HEK293T (cell line): Measurements from ENCODE around the gene MICU2.
"Not testable (repeated sequence)": the region's sequence is repeated elsewhere in the genome, so short reads cannot be mapped to it uniquely, and the experiment has no call there.

ENCODE experiments used
- CTCF ChIA-PET: fragments of 350-600 bp; formaldehyde crosslinking; extraction: SDS; loops from one replicate; lab custom pipeline; 2021; ENCODE audit warnings: antibody characterized with exemption, inconsistent platforms; lab: Yijun Ruan, JAX
- POLR2A ChIA-PET: fragments of 350-600 bp; formaldehyde crosslinking; extraction: SDS; loops from one replicate; lab custom pipeline; 2020; ENCODE audit warnings: antibody characterized with exemption, inconsistent platforms; lab: Yijun Ruan, JAX
- DNase-seq: peaks from one replicate; pipeline ENCODE4 v3.0.0; 2012; ENCODE audit warnings: mixed read lengths; ENCODE audit errors: extremely low spot score
- ARNT ChIP-seq: fragments of 450-650 bp; IDR thresholded peaks from 2 replicates; pipeline ENCODE4 v1.6.1; 2017; ENCODE audit warnings: mild to moderate bottlenecking
- BHLHE40 ChIP-seq: fragments of 450-650 bp; IDR thresholded peaks from 2 replicates; pipeline ENCODE4 v1.6.1; 2016; ENCODE audit warnings: mild to moderate bottlenecking, moderate library complexity, borderline replicate concordance
- CTBP1 ChIP-seq: fragments of 450-650 bp; IDR thresholded peaks from 2 replicates; pipeline ENCODE4 v1.6.1; 2016; ENCODE audit warnings: borderline replicate concordance
- ELF4 ChIP-seq: fragments of 450-650 bp; IDR thresholded peaks from 2 replicates; pipeline ENCODE4 v1.6.1; 2017; ENCODE audit warnings: antibody characterized with exemption
- FOXA1 ChIP-seq: fragments of 450-650 bp; IDR thresholded peaks from 2 replicates; pipeline ENCODE4 v1.6.1; 2016; ENCODE audit warnings: mild to moderate bottlenecking
- FOXK2 ChIP-seq: fragments of 450-650 bp; IDR thresholded peaks from 2 replicates; pipeline ENCODE4 v1.6.1; 2016; ENCODE audit warnings: mild to moderate bottlenecking
- FOXM1 ChIP-seq: fragments of 450-650 bp; IDR thresholded peaks from 2 replicates; pipeline ENCODE4 v1.6.1; 2017; ENCODE audit warnings: mild to moderate bottlenecking, borderline replicate concordance
- HDGF ChIP-seq: fragments of 450-650 bp; IDR thresholded peaks from 2 replicates; pipeline ENCODE4 v1.6.1; 2017; ENCODE audit warnings: antibody characterized with exemption, borderline replicate concordance
- L3MBTL2 ChIP-seq: fragments of 450-650 bp; conservative IDR thresholded peaks from 2 replicates; pipeline ENCODE4 v1.6.1; 2016; ENCODE audit warnings: mild to moderate bottlenecking
- LEF1 ChIP-seq: fragments of 450-650 bp; IDR thresholded peaks from 2 replicates; pipeline ENCODE4 v1.6.1; 2017; ENCODE audit warnings: mild to moderate bottlenecking, borderline replicate concordance
- NFRKB ChIP-seq: fragments of 450-650 bp; IDR thresholded peaks from 2 replicates; pipeline ENCODE4 v1.6.1; 2016; ENCODE audit warnings: mild to moderate bottlenecking, moderate library complexity
- PKNOX1 ChIP-seq: fragments of 450-650 bp; IDR thresholded peaks from 2 replicates; pipeline ENCODE4 v1.6.1; 2016
- SP1 ChIP-seq: fragments of 450-650 bp; IDR thresholded peaks from 2 replicates; pipeline ENCODE4 v1.6.1; 2017
- SUZ12 ChIP-seq: fragments of 450-650 bp; IDR thresholded peaks from 2 replicates; pipeline ENCODE4 v1.6.1; 2016; ENCODE audit warnings: mild to moderate bottlenecking
- TARDBP ChIP-seq: fragments of 450-650 bp; IDR thresholded peaks from 2 replicates; pipeline ENCODE4 v1.6.1; 2016
- ZNF384 ChIP-seq: fragments of 450-650 bp; IDR thresholded peaks from 2 replicates; pipeline ENCODE4 v1.6.1; 2016

Gene MICU2

GRCh38 chr13:21557995-21558394 lies 46.0 kb downstream of the MICU2 start:
- CTCF ChIA-PET, result interaction anchor here (0.8 to 1.7 kb wide), 3 partner anchors 12 to 17 kb away, joined by 3 to 5 read pairs (median 3); no protein-coding TSS in a partner anchor

DNA sequence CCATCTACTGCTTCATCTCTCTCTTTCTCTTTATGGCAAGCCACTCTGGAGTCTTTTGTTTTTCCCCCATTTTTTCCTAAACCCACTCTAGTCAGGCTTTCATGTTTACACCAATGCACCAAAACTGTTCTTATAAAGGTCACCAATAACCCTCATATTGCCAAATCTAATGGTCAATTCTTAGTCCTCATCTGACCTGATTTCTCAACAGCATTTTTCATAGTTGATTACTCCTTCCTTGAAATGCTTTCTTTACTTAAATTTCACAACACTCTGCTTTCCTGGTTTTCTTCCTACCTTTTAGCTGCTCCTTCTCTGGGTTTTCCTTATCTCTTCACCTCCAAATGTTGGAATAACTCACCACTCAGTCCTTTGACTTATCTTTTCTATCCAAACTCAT lies 47.9 kb downstream of the MICU2 start:
- ChIA-PET CTCF (interaction anchor here (0.5 kb wide), 1 partner anchor 656 kb away, joined by 3 read pairs; no protein-coding TSS in a partner anchor), POLR2A (interaction anchor here (0.6 kb wide), 1 partner anchor 13 kb away, joined by 3 read pairs; no protein-coding TSS in a partner anchor)
- DNase-seq, result no peak
- TF ChIP-seq FOXM1 (no peak), SUZ12 (no peak), ARNT (no peak), FOXK2 (no peak)

More at GRCh38 chr13:21557995-21558394, 46.0 kb downstream of the MICU2 start:
- POLR2A ChIA-PET, result no interaction called here
- TF ChIP-seq ELF4 (no peak), L3MBTL2 (no peak), TARDBP (no peak), FOXA1 (no peak), SUZ12 (no peak), PKNOX1 (no peak), NFRKB (no peak), ARNT (no peak), SP1 (no peak), HDGF (no peak), BHLHE40 (no peak), ZNF384 (no peak), LEF1 (no peak), FOXM1 (no peak), CTBP1 (no peak), FOXK2 (no peak)
- DNase-seq, result peak; percentile 8

- CTCF ChIA-PET, DNase-seq, POLR2A ChIA-PET: not testable (repeated sequence)
These were observed 50.7 kb downstream of the MICU2 start for GRCh38 chr13:21553261-21553660.

GRCh38 chr13:21550918-21551317 lies 53.1 kb downstream of the MICU2 start:
- ChIA-PET CTCF (interaction anchor here (0.5 kb wide), 1 partner anchor 18 kb away, joined by 3 read pairs; no protein-coding TSS in a partner anchor), POLR2A (no interaction called here)
- DNase-seq, result no peak
- TF ChIP-seq BHLHE40, result no peak
- no peak for TF ChIP-seq CTBP1
- no peak for TF ChIP-seq FOXM1

- CTCF ChIA-PET, result no interaction called here
- TF ChIP-seq ELF4, result no peak
- TF ChIP-seq LEF1, result no peak
- TF ChIP-seq BHLHE40, result no peak
- TF ChIP-seq HDGF, result no peak
- no peak for TF ChIP-seq SP1
- no peak for TF ChIP-seq FOXK2
- TF ChIP-seq TARDBP, result no peak
- TF ChIP-seq NFRKB, result no peak
- no peak for TF ChIP-seq ZNF384
- no peak for TF ChIP-seq SUZ12
- no peak for TF ChIP-seq L3MBTL2
- TF ChIP-seq FOXA1, result no peak
- TF ChIP-seq PKNOX1, result no peak
- no peak for TF ChIP-seq ARNT
- TF ChIP-seq CTBP1, result no peak
- no peak for TF ChIP-seq FOXM1
These were observed 54.3 kb downstream of the MICU2 start for GRCh38 chr13:21549633-21550032.

GRCh38 chr13:21548577-21548976 lies 55.4 kb downstream of the MICU2 start:
- no peak for TF ChIP-seq TARDBP
- no peak for TF ChIP-seq NFRKB
- TF ChIP-seq ELF4, result no peak
- no peak for TF ChIP-seq PKNOX1
- TF ChIP-seq CTBP1, result no peak
- no peak for TF ChIP-seq FOXK2
- TF ChIP-seq FOXA1, result no peak
- no peak for TF ChIP-seq HDGF
- no peak for TF ChIP-seq SP1
- no peak for TF ChIP-seq ARNT
- no peak for TF ChIP-seq SUZ12
- TF ChIP-seq LEF1, result no peak
- no peak for TF ChIP-seq ZNF384
- no peak for DNase-seq
- POLR2A ChIA-PET, result no interaction called here
- CTCF ChIA-PET, result no interaction called here

More at GRCh38 chr13:21549633-21550032, 54.3 kb downstream of the MICU2 start:
- POLR2A ChIA-PET, result no interaction called here
- no peak for DNase-seq

- DNase-seq, result no peak
- TF ChIP-seq L3MBTL2 (no peak), FOXK2 (no peak)
- CTCF ChIA-PET, result interaction anchor here (1.2 kb wide), 1 partner anchor 12 kb away, joined by 5 read pairs; no protein-coding TSS in a partner anchor
- POLR2A ChIA-PET, result interaction anchor here (0.9 kb wide), 1 partner anchor 21 kb away, joined by 3 read pairs; no protein-coding TSS in a partner anchor
These were observed 57.6 kb downstream of the MICU2 start for GRCh38 chr13:21546372-21546771.
